IPS-15b (cell line): ENCODE measurements around the gene MSMB.
"Not testable (repeated sequence)": the region's sequence is repeated elsewhere in the genome, so short reads cannot be mapped to it uniquely, and the experiment has no call there.

Source experiments
- H3K27me3 ChIP-seq: one replicate; pipeline ENCODE4 v1.6.1; 2013; ENCODE audit warnings: low read length; ENCODE audit not compliant: control insufficient read depth, insufficient read depth
- H3K36me3 ChIP-seq: one replicate; pipeline ENCODE4 v1.6.1; 2013; ENCODE audit warnings: low read length; ENCODE audit not compliant: control insufficient read depth, insufficient read depth
- H3K4me1 ChIP-seq: one replicate; pipeline ENCODE4 v1.6.1; 2013; ENCODE audit warnings: mild to moderate bottlenecking, low read length; ENCODE audit not compliant: control insufficient read depth, insufficient read depth
- H3K4me3 ChIP-seq: one replicate; pipeline ENCODE4 v1.5.1; 2013; ENCODE audit warnings: low read depth, low read length
- H3K9ac ChIP-seq: one replicate; pipeline ENCODE4 v1.6.1; 2013; ENCODE audit warnings: low read depth, mild to moderate bottlenecking, low read length
- H3K9me3 ChIP-seq: one replicate; pipeline ENCODE4 v1.6.1; 2013; ENCODE audit warnings: mild to moderate bottlenecking, low read length; ENCODE audit not compliant: control insufficient read depth, insufficient read depth

MSMB gene

GRCh38 chr10:46014683-46015405 lies 31.2 kb downstream of the MSMB start:
- H3K9ac ChIP-seq: no peak overlapping the region
- H3K27me3 ChIP-seq: no peaks in the 10 kb centered on the region
- H3K4me3 ChIP-seq: no peak overlapping the region
- H3K4me1 ChIP-seq: peaks cover 2% of the 10 kb centered on the region
- H3K36me3 ChIP-seq: peaks cover 15% of the 10 kb centered on the region
- no peaks in the 10 kb centered on the region for H3K9me3 ChIP-seq

- no peak overlapping the region for H3K4me3 ChIP-seq
- H3K36me3 ChIP-seq: peaks cover 22% of the 10 kb centered on the region
Observed at GRCh38 chr10:46014206-46014605, 31.9 kb downstream of the MSMB start.

GRCh38 chr10:46012746-46013145 lies 33.3 kb downstream of the MSMB start:
- H3K4me3 ChIP-seq: no peak overlapping the region
- no peaks in the 10 kb centered on the region for H3K9me3 ChIP-seq
- H3K27me3 ChIP-seq: no peaks in the 10 kb centered on the region
- H3K9ac ChIP-seq: no peak overlapping the region
- H3K4me1 ChIP-seq: no peaks in the 10 kb centered on the region
- H3K36me3 ChIP-seq: peaks cover 36% of the 10 kb centered on the region

More at GRCh38 chr10:46014206-46014605, 31.9 kb downstream of the MSMB start:
- Histone ChIP-seq H3K4me1 (no peaks in the 10 kb centered on the region), H3K27me3 (no peaks in the 10 kb centered on the region), H3K9ac (no peak overlapping the region), H3K9me3 (no peaks in the 10 kb centered on the region)

GRCh38 chr10:46006219-46006618 lies 39.9 kb downstream of the MSMB start:
- Histone ChIP-seq H3K4me1 (peaks cover under 1% of the 10 kb centered on the region), H3K36me3 (peaks cover 44% of the 10 kb centered on the region), H3K9me3 (no peaks in the 10 kb centered on the region), H3K27me3 (no peaks in the 10 kb centered on the region), H3K9ac (no peak overlapping the region), H3K4me3 (no peak overlapping the region)

GRCh38 chr10:46005383-46005782 lies 40.7 kb downstream of the MSMB start:
- no peaks in the 10 kb centered on the region for H3K9me3 ChIP-seq
- H3K27me3 ChIP-seq: no peaks in the 10 kb centered on the region
- no peak overlapping the region for H3K4me3 ChIP-seq
- peaks cover 39% of the 10 kb centered on the region for H3K36me3 ChIP-seq
- H3K9ac ChIP-seq: no peak overlapping the region
- H3K4me1 ChIP-seq: peaks cover 8% of the 10 kb centered on the region

- H3K9ac ChIP-seq: no peak overlapping the region
- H3K4me1 ChIP-seq: peaks cover 10% of the 10 kb centered on the region
- H3K27me3 ChIP-seq: no peaks in the 10 kb centered on the region
- no peaks in the 10 kb centered on the region for H3K9me3 ChIP-seq
- H3K4me3 ChIP-seq: no peak overlapping the region
- peaks cover 39% of the 10 kb centered on the region for H3K36me3 ChIP-seq
Observed at GRCh38 chr10:46004963-46005362, 41.1 kb downstream of the MSMB start.

- Histone ChIP-seq H3K36me3 (peaks cover 23% of the 10 kb centered on the region), H3K27me3 (no peaks in the 10 kb centered on the region), H3K4me3 (no peak overlapping the region), H3K9me3 (no peaks in the 10 kb centered on the region), H3K9ac (no peak overlapping the region), H3K4me1 (peaks cover 17% of the 10 kb centered on the region)
Observed at GRCh38 chr10:46002916-46003693, 43.0 kb downstream of the MSMB start.

- not testable (repeated sequence) for H3K9ac ChIP-seq
- peaks cover 17% of the 10 kb centered on the region for H3K36me3 ChIP-seq
Observed at GRCh38 chr10:46002189-46002687, 43.8 kb downstream of the MSMB start.

GRCh38 chr10:46001187-46001756 lies 44.8 kb downstream of the MSMB start:
- no peaks in the 10 kb centered on the region for H3K9me3 ChIP-seq

More at GRCh38 chr10:46002189-46002687, 43.8 kb downstream of the MSMB start:
- H3K4me3 ChIP-seq, H3K9me3 ChIP-seq, H3K27me3 ChIP-seq: not testable (repeated sequence)
- peaks cover 24% of the 10 kb centered on the region for H3K4me1 ChIP-seq

GRCh38 chr10:46000538-46000937 lies 45.5 kb downstream of the MSMB start:
- no peaks in the 10 kb centered on the region for H3K27me3 ChIP-seq
- H3K36me3 ChIP-seq: peaks cover 15% of the 10 kb centered on the region
- no peak overlapping the region for H3K4me3 ChIP-seq
- no peak overlapping the region for H3K9ac ChIP-seq
- no peaks in the 10 kb centered on the region for H3K9me3 ChIP-seq
- peaks cover 24% of the 10 kb centered on the region for H3K4me1 ChIP-seq

More at GRCh38 chr10:46001187-46001756, 44.8 kb downstream of the MSMB start:
- no peak overlapping the region for H3K4me3 ChIP-seq
- H3K4me1 ChIP-seq: peaks cover 24% of the 10 kb centered on the region
- no peaks in the 10 kb centered on the region for H3K27me3 ChIP-seq
- H3K9ac ChIP-seq: no peak overlapping the region
- peaks cover 17% of the 10 kb centered on the region for H3K36me3 ChIP-seq

- not testable (repeated sequence) for H3K27me3 ChIP-seq
Observed at GRCh38 chr10:45999955-46000354, 46.1 kb downstream of the MSMB start.

More at GRCh38 chr10:45999955-46000354, 46.1 kb downstream of the MSMB start:
- H3K4me3 ChIP-seq, H3K9ac ChIP-seq, H3K9me3 ChIP-seq: not testable (repeated sequence)
- H3K4me1 ChIP-seq: peaks cover 24% of the 10 kb centered on the region
- H3K36me3 ChIP-seq: peaks cover 14% of the 10 kb centered on the region
